K562 (cell line): Measurements from ENCODE around the gene PARD3B. TPM values are rescaled to one million over a fixed set of nuclear protein-coding genes. Genes with fewer than 3 reads are reported as not detected.

ENCODE experiments used
- ATAC-seq: fragments of 200-7000 bp; cut with Tn5 transposase; 3 replicates; pipeline ENCODE4 v1.9.1; 2020; ENCODE audit warnings: moderate library complexity
- BruUV-seq: library from RNA; stranded (reverse); fragments of 400-500 nt; replicated peaks from 2 replicates; lab custom pipeline; 2021; lab: Mats Ljungman, UMichigan
- CTCF ChIA-PET: fragments of 300-600 bp; formaldehyde crosslinking; extraction: SDS; loops from one replicate; lab custom pipeline; 2021; ENCODE audit warnings: low intra/inter-chr PET ratio; lab: Yijun Ruan, JAX
- POLR2A ChIA-PET: fragments of 300-600, 350-650 bp; sonication (Branson Sonifier 250); formaldehyde crosslinking; extraction: SDS; loops from one replicate; lab custom pipeline; 2021; ENCODE audit warnings: antibody characterized with exemption, inconsistent platforms; lab: Yijun Ruan, JAX
- DNase-seq, 4 experiments: peaks; one replicate each; pipeline versions ENCODE4 v3.0.0 to v3.0.0-alpha.2; 2011 to 2018; ENCODE audit warnings: low spot score in 3 of 4, mixed read lengths in 3 of 4; ENCODE audit errors: extremely low read depth in 1 of 4
- FAIRE-seq: peaks from 2 replicates; lab custom pipeline; 2011; peaks lifted over from hg19 to GRCh38; lab: Jason Lieb, UNC
- H2AFZ ChIP-seq: 2 replicates; pipeline ENCODE4 v1.6.0; 2011; ENCODE audit warnings: low read depth, low read length, control low read depth, inconsistent platforms
- H3K27ac ChIP-seq: fragments of 200-600 bp; 3 replicates; pipeline ENCODE4 v1.8.0; 2011; ENCODE audit warnings: low read depth, mild to moderate bottlenecking, control low read depth, inconsistent platforms, low read length, moderate library complexity, mixed read lengths; ENCODE audit errors: extremely low read depth
- H3K27me3 ChIP-seq, 2 experiments: fragments of 300-600 bp in 1 of 2; 2 replicates in 1 of 2; 3 replicates in 1 of 2; pipeline versions ENCODE4 v1.6.0 to v1.8.0; 2011; ENCODE audit warnings: inconsistent platforms in 2 of 2, low read length in 2 of 2, mild to moderate bottlenecking in 1 of 2, mixed read lengths in 1 of 2, moderate library complexity in 1 of 2; ENCODE audit not compliant: control insufficient read depth in 2 of 2, insufficient read depth in 2 of 2
- H3K36me3 ChIP-seq: fragments of 300-600 bp; 3 replicates; pipeline ENCODE4 v1.8.0; 2011; ENCODE audit warnings: mild to moderate bottlenecking, low read length, inconsistent platforms; ENCODE audit not compliant: control insufficient read depth, insufficient read depth
- H3K4me1 ChIP-seq, 2 experiments: fragments of 200-600 bp in 1 of 2; replicated peaks in 1 of 2; 2 replicates in 1 of 2; 3 replicates in 1 of 2; pipeline versions ENCODE4 v1.5.1 to v1.8.0; 2011; ENCODE audit warnings: inconsistent platforms in 2 of 2, low read length in 2 of 2, mild to moderate bottlenecking in 1 of 2, mixed read lengths in 1 of 2, moderate library complexity in 1 of 2; ENCODE audit not compliant: control insufficient read depth in 2 of 2, insufficient read depth in 2 of 2
- H3K4me2 ChIP-seq: 2 replicates; pipeline ENCODE4 v1.6.1; 2011; ENCODE audit warnings: low read length, control low read depth, inconsistent platforms, mixed read lengths; ENCODE audit not compliant: insufficient read depth
- H3K4me3 ChIP-seq: fragments of 200-600 bp; sonication (generic), shearing (Covaris generic); 2 replicates; pipeline ENCODE4 v1.5.1; 2016; ENCODE audit warnings: control low read depth, inconsistent platforms
- H3K79me2 ChIP-seq: fragments of 200-600 bp; 3 replicates; pipeline ENCODE4 v1.8.0; 2011; ENCODE audit warnings: low read length, inconsistent platforms; ENCODE audit not compliant: control insufficient read depth, insufficient read depth
- H3K9ac ChIP-seq, 2 experiments: 2 replicates each; pipeline versions ENCODE4 v1.6.0 to v1.6.1; 2011; ENCODE audit warnings: low read depth in 2 of 2, low read length in 2 of 2, control low read depth in 1 of 2, inconsistent platforms in 1 of 2, mild to moderate bottlenecking in 1 of 2, mixed read lengths in 1 of 2; ENCODE audit not compliant: insufficient read depth in 1 of 2
- H3K9me1 ChIP-seq: one replicate; pipeline ENCODE4 v1.6.0; 2011; ENCODE audit warnings: inconsistent platforms, mild to moderate bottlenecking, low read length, moderate library complexity; ENCODE audit not compliant: control insufficient read depth, insufficient read depth
- H3K9me3 ChIP-seq: replicated peaks from 2 replicates; pipeline ENCODE4 v1.5.1; 2011; ENCODE audit warnings: low read depth, low read length, inconsistent platforms; ENCODE audit not compliant: control insufficient read depth, insufficient read depth
- H4K20me1 ChIP-seq: replicated peaks from 2 replicates; pipeline ENCODE4 v1.6.1; 2011; ENCODE audit warnings: low read length, inconsistent platforms, mixed read lengths; ENCODE audit not compliant: control insufficient read depth, insufficient read depth
- CBFA2T2 ChIP-seq: fragments of 450-650 bp; conservative IDR thresholded peaks from 2 replicates; pipeline ENCODE4 v1.6.1; 2017; ENCODE audit warnings: mild to moderate bottlenecking
- CHCHD3 ChIP-seq: fragments of 250-450 bp; sonication (Bioruptor Pico); IDR thresholded peaks from 2 replicates; pipeline ENCODE4 v2.1.2; 2022; ENCODE audit warnings: mild to moderate bottlenecking
- E2F3 ChIP-seq: fragments of 250-450 bp; sonication (Bioruptor Pico); IDR thresholded peaks from 2 replicates; pipeline ENCODE4 v1.4.0; 2020; ENCODE audit warnings: mild to moderate bottlenecking
- EHMT2 ChIP-seq: fragments of 450-650 bp; IDR thresholded peaks from 2 replicates; pipeline ENCODE4 v1.6.1; 2018; ENCODE audit warnings: antibody characterized with exemption
- EZH2 ChIP-seq: IDR thresholded peaks from 2 replicates; pipeline ENCODE4 v1.6.1; 2012; ENCODE audit warnings: low read depth, mild to moderate bottlenecking, inconsistent platforms, low read length, borderline replicate concordance
- FOXA3 ChIP-seq, 2 experiments: fragments of 450-650 bp in 1 of 2; sonication (generic) in 1 of 2; formaldehyde crosslinking; IDR thresholded peaks in 1 of 2; conservative IDR thresholded peaks in 1 of 2; 2 replicates each; pipeline versions ENCODE4 v1.4.0 to v1.8.0; 2020 to 2022; ENCODE audit warnings: mild to moderate bottlenecking in 2 of 2, missing genetic modification reagents in 1 of 2
- HMBOX1 ChIP-seq: sonication (generic); IDR thresholded peaks from 2 replicates; pipeline ENCODE4 v1.6.1; 2016
- HMG20A ChIP-seq: fragments of 450-650 bp; formaldehyde crosslinking; conservative IDR thresholded peaks from 2 replicates; pipeline ENCODE4 v1.4.0; 2020; ENCODE audit warnings: mild to moderate bottlenecking, mixed read lengths
- HNRNPL ChIP-seq: fragments of 200-400 bp; formaldehyde crosslinking; IDR thresholded peaks from 2 replicates; pipeline ENCODE4 v1.6.1; 2017; ENCODE audit warnings: low read depth, mild to moderate bottlenecking, low read length
- KLF13 ChIP-seq: fragments of 450-650 bp; IDR thresholded peaks from 2 replicates; pipeline ENCODE4 v1.6.1; 2016; ENCODE audit warnings: missing genetic modification characterization, low read depth, mild to moderate bottlenecking, missing compliant biosample characterization, moderate library complexity, borderline replicate concordance
- PHTF2 ChIP-seq: fragments of 250-450 bp; sonication (Bioruptor Pico); IDR thresholded peaks from 2 replicates; pipeline ENCODE4 v1.5.0; 2021; ENCODE audit warnings: mild to moderate bottlenecking
- SAFB ChIP-seq: fragments of 200-400 bp; formaldehyde crosslinking; IDR thresholded peaks from 2 replicates; pipeline ENCODE4 v1.6.1; 2017; ENCODE audit warnings: low read depth, low read length, borderline replicate concordance
- SRF ChIP-seq, 2 experiments: fragments of 250-450, 450-650 bp in 1 of 2; sonication (Bioruptor Pico) in 1 of 2; sonication (generic) in 1 of 2; formaldehyde crosslinking; IDR thresholded peaks; 2 replicates each; pipeline versions ENCODE4 v1.5.0 to v1.5.1; 2020 to 2022; ENCODE audit warnings: mild to moderate bottlenecking in 1 of 2, missing genetic modification reagents in 1 of 2
- ZFPM2 ChIP-seq: fragments of 250-450 bp; sonication (Bioruptor Pico); IDR thresholded peaks from 2 replicates; pipeline ENCODE4 v1.5.1; 2022; ENCODE audit warnings: mild to moderate bottlenecking
- ZNF212 ChIP-seq: fragments of 450-650 bp; formaldehyde crosslinking; IDR thresholded peaks from 2 replicates; pipeline ENCODE4 v1.4.0; 2020; ENCODE audit warnings: mild to moderate bottlenecking
- ZNF75A ChIP-seq: fragments of 450-650 bp; formaldehyde crosslinking; IDR thresholded peaks from 2 replicates; pipeline ENCODE4 v1.4.0; 2020; ENCODE audit warnings: mild to moderate bottlenecking
- ZNF79 ChIP-seq: fragments of 250-450 bp; sonication (Bioruptor Pico); IDR thresholded peaks from 2 replicates; pipeline ENCODE4 v1.4.0; 2020; ENCODE audit warnings: low read depth, mild to moderate bottlenecking, moderate library complexity
- ZSCAN32 ChIP-seq: fragments of 450-650 bp; formaldehyde crosslinking; IDR thresholded peaks from 2 replicates; pipeline ENCODE4 v1.4.0; 2020; ENCODE audit warnings: mild to moderate bottlenecking, moderate library complexity
- WGBS: fragments of 100-300 bp; shearing (Covaris generic); methylation state at CpG from one replicate; pipeline ENCODE4 v1.1.6; 2016; ENCODE audit warnings: low coverage, mixed read lengths; ENCODE audit not compliant: insufficient coverage; ENCODE audit errors: missing lambda C conversion rate; 5-methylcytosine and 5-hydroxymethylcytosine counted together
- in situ Hi-C: fragments of 300-500 bp; cut with MboI; formaldehyde crosslinking; loops from 4 replicates; pipeline ENCODE4 v1.15.0; 2018; ENCODE audit warnings: inconsistent platforms, mixed read lengths
- intact Hi-C: fragments of 100-400 bp; cut with micrococcal nuclease; formaldehyde crosslinking; loops from 2 replicates; pipeline ENCODE4 v1.14.2; 2022
- polyA plus RNA-seq, 8 experiments: library from polyadenylated mRNA; depleted of rRNA in 4 of 8; stranded (reverse) in 5 of 8; unstranded in 3 of 8; fragments of >200 nt; fragmentation: Nextera tagmentation in 2 of 8; fragmentation: Illumina TruSeq in 1 of 8; extraction: Ambion mirVana in 2 of 8; extraction: Trizol in 1 of 8; gene quantifications; 2 replicates each; pipeline versions ENCODE4 v1.2.1 to v1.2.3, GENCODE V29; 2011 to 2014; ENCODE audit warnings: inconsistent platforms in 1 of 8, missing spikeins in 1 of 8
- total RNA-seq, 7 experiments: library from RNA; depleted of rRNA in 6 of 7; stranded (reverse); fragments of >200 nt in 6 of 7; fragmentation: Illumina TruSeq in 2 of 7; extraction: Trizol in 2 of 7; gene quantifications; 2 replicates each; pipeline versions ENCODE4 v1.2.1 to v1.2.3, GENCODE V29; 2011 to 2021; ENCODE audit warnings: low replicate concordance in 1 of 7
- TF ChIP-seq, protein P1 (sequence below): fragments of 450-650 bp; IDR thresholded peaks from 2 replicates; pipeline ENCODE4 v1.6.1; 2016; ENCODE audit warnings: antibody characterized with exemption

The PARD3B gene
- total and polyA plus RNA-seq, 9 of the 15 experiments (the other 6 are each of a cell fraction or from before 2014, with no cell fraction given), result 0.15 to 3.0 (median 1.1) TPM

DNA sequence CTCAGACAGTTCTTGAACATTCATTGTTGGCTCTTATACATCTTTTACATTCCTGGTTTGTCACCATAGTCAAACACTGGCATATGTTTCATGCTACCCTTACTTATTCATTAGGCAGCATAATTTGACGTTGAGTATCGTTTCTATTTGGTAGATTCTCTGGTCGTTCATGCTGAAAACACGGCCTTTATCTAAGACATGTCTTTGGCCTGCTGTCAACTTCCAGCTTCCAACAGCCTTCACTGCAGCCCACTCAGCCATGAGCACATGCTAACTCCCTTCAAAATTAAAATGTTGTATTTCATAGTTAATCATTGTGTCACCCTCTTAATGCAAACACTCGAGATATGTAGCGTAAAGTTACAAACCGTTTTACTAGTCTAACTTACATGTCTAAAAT, 644.0 kb downstream of the PARD3B start:
- intact Hi-C loops, result no loop called here
- FAIRE-seq, result no peak
- H3K27me3 ChIP-seq, result no peaks in the 10 kb centered on the region
- no peak overlapping the region for H3K4me2 ChIP-seq
- no peak overlapping the region for H3K27ac ChIP-seq
- DNase-seq, result no peak
- BruUV-seq, result no TSS peak
- no peaks in the 10 kb centered on the region for H3K4me1 ChIP-seq
- no peaks in the 10 kb centered on the region for H4K20me1 ChIP-seq
- H3K79me2 ChIP-seq, result no peaks in the 10 kb centered on the region
- H2AFZ ChIP-seq, result no peak overlapping the region
- H3K9me1 ChIP-seq, result no peaks in the 10 kb centered on the region
- H3K9me3 ChIP-seq, result no peaks in the 10 kb centered on the region
- 33% methylated on average over 7 of the region's 7 CpGs for WGBS
- no peak overlapping the region for H3K9ac ChIP-seq
- ATAC-seq, result no peak
- in situ Hi-C loops, result no loop called here
- no peak overlapping the region for H3K4me3 ChIP-seq
- POLR2A ChIA-PET, result no interaction called here
- H3K36me3 ChIP-seq, result no peaks in the 10 kb centered on the region
- no peak for TF ChIP-seq ZNF212
- no peak for TF ChIP-seq SRF (CRISPR knock-in tag; IDR thresholded peaks at IDR 0.05)
- no peak for TF ChIP-seq HMG20A (CRISPR knock-in tag)
- TF ChIP-seq EHMT2, result no peak
- TF ChIP-seq PHTF2 (CRISPR knock-in tag), result no peak
- TF ChIP-seq HMBOX1, result no peak
- no peak for TF ChIP-seq ZFPM2
- TF ChIP-seq SAFB, result no peak
- no peak for TF ChIP-seq E2F3 (CRISPR knock-in tag)
- no peak for TF ChIP-seq FOXA3 (CRISPR knock-in tag; conservative IDR thresholded peaks at IDR 0.05 in 1 of 2, IDR thresholded peaks at IDR 0.05 in 1 of 2)
- TF ChIP-seq ZSCAN32 (CRISPR knock-in tag), result no peak
- no peak for TF ChIP-seq ZNF75A
- no peak for TF ChIP-seq CBFA2T2
- no peak for TF ChIP-seq HNRNPL
- no peak for TF ChIP-seq CHCHD3
- TF ChIP-seq EZH2, result no peak
- no peak for TF ChIP-seq ZNF79 (CRISPR knock-in tag)
- TF ChIP-seq, protein P1, sequence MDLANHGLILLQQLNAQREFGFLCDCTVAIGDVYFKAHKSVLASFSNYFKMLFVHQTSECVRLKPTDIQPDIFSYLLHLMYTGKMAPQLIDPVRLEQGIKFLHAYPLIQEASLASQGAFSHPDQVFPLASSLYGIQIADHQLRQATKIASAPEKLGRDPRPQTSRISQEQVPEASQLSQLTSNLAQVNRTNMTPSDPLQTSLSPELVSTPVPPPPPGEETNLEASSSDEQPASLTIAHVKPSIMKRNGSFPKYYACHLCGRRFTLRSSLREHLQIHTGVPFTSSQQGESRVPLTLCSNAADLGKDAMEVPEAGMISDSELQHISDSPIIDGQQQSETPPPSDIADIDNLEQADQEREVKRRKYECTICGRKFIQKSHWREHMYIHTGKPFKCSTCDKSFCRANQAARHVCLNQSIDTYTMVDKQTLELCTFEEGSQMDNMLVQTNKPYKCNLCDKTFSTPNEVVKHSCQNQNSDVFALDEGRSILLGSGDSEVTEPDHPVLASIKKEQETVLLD, result no peak
- no peak for TF ChIP-seq KLF13
- CTCF ChIA-PET, result no interaction called here
